Stimulated activated CD4-positive, alpha-beta T cell treated with anti-CD3 and anti-CD28 coated beads, Interleukin-1b, Interleukin-23, amount 100 ng/mL, for 24 hours (primary cell): Measurements from ENCODE around the gene SMIM28.

Source experiments
- DNase-seq, 4 experiments: peaks; one replicate each; pipeline ENCODE4 v3.0.0-alpha.2; 2020; ENCODE audit warnings: low read depth in 4 of 4, low spot score in 1 of 4

The SMIM28 gene

DNA sequence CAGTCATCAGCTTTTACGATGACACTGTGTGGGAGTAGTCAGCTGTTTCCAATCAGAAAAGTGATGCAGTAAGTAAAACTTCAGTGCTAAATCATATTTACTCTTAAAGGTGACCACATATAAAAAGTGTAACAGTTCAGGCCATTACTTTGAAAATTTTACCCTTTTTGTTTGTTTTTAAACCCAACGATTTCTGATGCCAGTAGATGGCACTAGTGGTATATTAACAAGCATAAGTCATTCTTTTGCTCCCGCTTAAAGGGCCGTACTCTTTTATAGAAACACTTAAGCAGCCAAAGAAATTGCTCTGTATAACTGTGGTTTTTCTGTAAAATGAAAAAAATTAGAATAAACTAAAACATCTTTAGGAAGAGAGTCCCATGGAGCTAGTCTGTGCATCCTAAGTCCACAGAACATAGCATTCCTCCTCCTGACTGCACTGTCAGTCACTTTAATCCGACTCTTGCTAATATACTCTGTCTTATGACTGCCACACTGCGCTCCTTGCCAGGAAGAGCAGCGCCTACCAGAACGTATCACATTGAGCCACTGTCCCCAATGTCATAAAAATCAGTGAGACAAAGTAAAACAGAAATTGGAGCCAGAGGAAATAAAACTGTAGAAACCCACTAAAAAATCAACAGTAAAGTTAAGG, 51.4 kb downstream of the SMIM28 start:
- DNase-seq: no peak

DNA sequence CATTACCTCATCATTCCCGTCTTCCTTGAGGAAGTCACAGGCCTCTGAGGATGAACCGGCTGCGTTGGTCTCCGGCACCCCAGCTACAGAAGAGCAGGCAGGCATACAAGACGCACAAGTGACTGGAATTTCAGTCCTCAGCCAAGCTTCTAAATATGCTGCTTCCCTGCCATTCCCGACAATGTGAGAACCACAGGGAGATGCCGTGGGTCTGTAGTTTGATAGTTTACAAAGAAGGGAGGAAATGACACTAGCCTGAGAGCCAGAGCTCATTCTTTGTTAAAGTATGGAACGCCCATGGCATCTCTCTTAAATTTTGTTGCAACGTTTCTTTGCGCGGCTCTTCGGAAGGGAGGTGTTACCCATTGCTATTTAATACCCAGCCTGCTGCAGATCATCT, 52.1 kb downstream of the SMIM28 start:
- DNase-seq: no peak

DNA sequence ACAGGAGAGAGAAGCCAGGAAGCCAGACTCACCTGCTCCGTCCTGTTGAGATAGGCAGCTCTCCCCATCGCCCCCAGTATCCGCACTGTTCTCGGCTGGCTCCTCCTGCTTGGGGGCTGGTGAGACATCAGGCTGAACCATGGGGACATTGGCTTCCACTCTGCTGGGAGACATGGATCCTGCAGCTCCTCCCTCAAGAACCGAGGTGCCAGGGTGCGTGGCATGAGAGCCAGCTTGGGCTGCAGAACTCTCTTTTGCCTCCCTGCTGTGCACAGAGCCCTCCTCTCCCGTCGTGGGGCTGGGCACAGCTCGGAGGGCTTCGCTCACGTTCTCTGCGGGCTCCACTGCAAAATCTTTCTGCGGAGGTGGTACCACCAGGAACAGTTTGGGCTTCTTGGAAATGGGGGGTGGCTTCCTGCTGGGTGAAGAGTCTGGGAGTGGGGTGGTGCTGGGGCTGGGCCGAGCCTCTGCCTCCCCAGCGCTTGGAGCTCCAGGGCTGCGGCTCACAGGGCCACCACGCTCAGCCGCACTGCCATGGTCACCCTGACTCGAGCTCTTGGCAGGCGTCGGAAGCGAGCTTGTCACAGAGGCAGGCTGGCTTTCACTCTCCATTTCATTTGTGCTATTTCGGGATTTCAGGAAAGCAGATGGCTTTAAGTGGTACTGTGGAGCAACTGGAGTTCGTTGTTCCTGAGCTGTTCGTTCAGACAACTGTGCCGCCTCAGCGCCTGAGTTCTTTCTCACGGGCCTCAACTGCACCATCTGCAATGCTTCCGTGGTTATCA, 52.8 kb downstream of the SMIM28 start:
- DNase-seq: no peak

- no peak for DNase-seq
Measured at GRCh38 chr6:138431256-138432062, 53.8 kb downstream of the SMIM28 start.

GRCh38 chr6:138432063-138432356, 54.3 kb downstream of the SMIM28 start:
- DNase-seq: no peak
